HG03457 (cell line): ENCODE measurements around the gene CST11.
"Not testable (repeated sequence)": the region's sequence is repeated elsewhere in the genome, so short reads cannot be mapped to it uniquely, and the experiment has no call there.

Experiments
- ATAC-seq: cut with Tn5 transposase; IDR thresholded peaks from one replicate; pipeline ENCODE4 v1.9.1; 2021; ENCODE audit warnings: moderate number of reproducible peaks; ENCODE audit not compliant: unreplicated experiment

CST11 gene

GRCh38 chr20:23452776-23453175 is at the start of gene CST11:
CST11 (minus strand) TSS chr20:23452876; CDS start chr20:23452811, 65 bp downstream.
- ATAC-seq, result no peak

GRCh38 chr20:23501926-23502325 is 49.2 kb upstream of the CST11 start:
- no peak for ATAC-seq

- no peak for ATAC-seq
These were observed 44.9 kb upstream of the CST11 start for GRCh38 chr20:23497536-23497935.

- no peak for ATAC-seq
These were observed 40.6 kb upstream of the CST11 start for GRCh38 chr20:23493172-23493772.

- no peak for ATAC-seq
These were observed 39.6 kb upstream of the CST11 start for GRCh38 chr20:23492292-23492691.

GRCh38 chr20:23490817-23491216 is 38.1 kb upstream of the CST11 start, which contains the start of gene CST8:
CST8 (plus strand) TSS chr20:23491117; CDS start chr20:23491668, 551 bp downstream.
- no peak for ATAC-seq

GRCh38 chr20:23488996-23489395 is 36.3 kb upstream of the CST11 start:
- no peak for ATAC-seq

- ATAC-seq, result no peak
These were observed 35.8 kb upstream of the CST11 start for GRCh38 chr20:23488470-23488869.

GRCh38 chr20:23484081-23484480 is 31.4 kb upstream of the CST11 start:
- no peak for ATAC-seq

GRCh38 chr20:23482138-23482537 is 29.5 kb upstream of the CST11 start:
- no peak for ATAC-seq

- ATAC-seq, result no peak
These were observed 26.4 kb upstream of the CST11 start for GRCh38 chr20:23479043-23479442.

GRCh38 chr20:23477223-23477622 is 24.5 kb upstream of the CST11 start:
- no peak for ATAC-seq

GRCh38 chr20:23476015-23476754 is 23.5 kb upstream of the CST11 start:
- no peak for ATAC-seq

GRCh38 chr20:23475395-23475794 is 22.7 kb upstream of the CST11 start:
- ATAC-seq, result no peak

- ATAC-seq, result not testable (repeated sequence)
These were observed 20.6 kb upstream of the CST11 start for GRCh38 chr20:23473293-23473692.

- not testable (repeated sequence) for ATAC-seq
These were observed 19.6 kb upstream of the CST11 start for GRCh38 chr20:23472306-23472705.

GRCh38 chr20:23466961-23467360 is 14.3 kb upstream of the CST11 start:
- ATAC-seq, result not testable (repeated sequence)

GRCh38 chr20:23461180-23461579 is 8.5 kb upstream of the CST11 start:
- ATAC-seq, result no peak

GRCh38 chr20:23459461-23460150 is 6.9 kb upstream of the CST11 start:
- ATAC-seq, result no peak

- no peak for ATAC-seq
These were observed 4.2 kb upstream of the CST11 start for GRCh38 chr20:23456873-23457272.

GRCh38 chr20:23456409-23456808 is 3.7 kb upstream of the CST11 start:
- no peak for ATAC-seq

GRCh38 chr20:23455639-23456038 is 3.0 kb upstream of the CST11 start:
- ATAC-seq, result no peak
